ENCODE measurements around the gene GOLGA6L7.

DNA sequence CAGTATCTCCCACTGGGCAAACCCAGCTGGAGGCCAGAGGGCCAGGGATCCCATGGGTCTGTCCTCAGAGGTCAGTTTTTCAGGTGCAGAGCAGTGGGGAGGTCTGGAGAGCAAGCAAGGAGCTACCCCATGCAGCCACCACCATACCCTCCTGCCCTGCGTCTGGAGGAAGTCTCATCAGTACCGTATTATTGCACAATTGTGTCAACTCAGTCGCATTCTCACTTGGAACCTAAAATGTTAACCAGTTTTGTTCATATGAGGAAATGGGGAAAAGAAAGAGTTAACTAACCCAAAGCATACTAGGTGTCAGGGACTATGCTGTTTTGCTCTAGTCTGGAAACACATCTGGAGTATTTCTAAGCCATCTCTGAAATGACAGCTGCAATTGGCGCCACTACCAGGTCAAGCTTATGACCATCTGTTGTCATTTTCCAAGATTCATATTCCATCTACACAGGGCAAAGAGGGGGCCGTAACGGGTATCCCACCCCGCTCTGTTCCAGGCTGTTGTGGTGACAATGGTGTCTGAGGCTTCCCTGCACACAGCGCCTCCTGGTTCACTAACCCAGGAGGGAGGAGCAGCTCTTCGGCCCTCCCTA is 20.4 kb upstream of the GOLGA6L7 start:
- TF ChIP-seq, protein P1, sequence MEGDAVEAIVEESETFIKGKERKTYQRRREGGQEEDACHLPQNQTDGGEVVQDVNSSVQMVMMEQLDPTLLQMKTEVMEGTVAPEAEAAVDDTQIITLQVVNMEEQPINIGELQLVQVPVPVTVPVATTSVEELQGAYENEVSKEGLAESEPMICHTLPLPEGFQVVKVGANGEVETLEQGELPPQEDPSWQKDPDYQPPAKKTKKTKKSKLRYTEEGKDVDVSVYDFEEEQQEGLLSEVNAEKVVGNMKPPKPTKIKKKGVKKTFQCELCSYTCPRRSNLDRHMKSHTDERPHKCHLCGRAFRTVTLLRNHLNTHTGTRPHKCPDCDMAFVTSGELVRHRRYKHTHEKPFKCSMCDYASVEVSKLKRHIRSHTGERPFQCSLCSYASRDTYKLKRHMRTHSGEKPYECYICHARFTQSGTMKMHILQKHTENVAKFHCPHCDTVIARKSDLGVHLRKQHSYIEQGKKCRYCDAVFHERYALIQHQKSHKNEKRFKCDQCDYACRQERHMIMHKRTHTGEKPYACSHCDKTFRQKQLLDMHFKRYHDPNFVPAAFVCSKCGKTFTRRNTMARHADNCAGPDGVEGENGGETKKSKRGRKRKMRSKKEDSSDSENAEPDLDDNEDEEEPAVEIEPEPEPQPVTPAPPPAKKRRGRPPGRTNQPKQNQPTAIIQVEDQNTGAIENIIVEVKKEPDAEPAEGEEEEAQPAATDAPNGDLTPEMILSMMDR (conservative IDR thresholded peaks at IDR 0.05): no peak
- no peak for TF ChIP-seq EZH2 (IDR thresholded peaks at IDR 0.05; ENCODE audit: low read depth)

Data from PC-9 (cell line).